ENCODE results near the gene KHK.

GRCh38 chr2:27042985-27043634 lies 43.5 kb upstream of the KHK start:
- TF ChIP-seq CTCF (IDR thresholded peaks at IDR 0.05) (no peak), POLR2A (IDR thresholded peaks at IDR 0.05) (no peak)
